ENCODE results near the gene UBE2V1. TPM values are rescaled to one million over a fixed set of nuclear protein-coding genes. Genes with fewer than 3 reads are reported as not detected.

Gene UBE2V1
- total RNA-seq, 1 donor from 2014 or later: 83.2 TPM

GRCh38 chr20:50098259-50098658 lies 14.7 kb downstream of the UBE2V1 start:
- ATAC-seq (no peak), DNase-seq (no peak)
- no peak for TF ChIP-seq CTCF (IDR thresholded peaks at IDR 0.05)
- H3K4me1 ChIP-seq: peaks cover 31% of the 10 kb centered on the region
- H3K36me3 ChIP-seq: peaks cover 31% of the 10 kb centered on the region
- no peak overlapping the region for H3K4me3 ChIP-seq
- no peaks in the 10 kb centered on the region for H3K9me3 ChIP-seq
- intact Hi-C loops (cut with DNase I): loop anchor here (5.0 kb wide), 1 partner anchor 484 kb away; no protein-coding TSS in a partner anchor
- H3K27ac ChIP-seq: no peak overlapping the region
- H3K27me3 ChIP-seq: no peaks in the 10 kb centered on the region

- TF ChIP-seq CTCF (IDR thresholded peaks at IDR 0.05): no peak
- Histone ChIP-seq H3K9me3 (no peaks in the 10 kb centered on the region), H3K36me3 (peaks cover 35% of the 10 kb centered on the region), H3K4me1 (peaks cover 31% of the 10 kb centered on the region), H3K27ac (no peak overlapping the region), H3K4me3 (no peak overlapping the region), H3K27me3 (no peaks in the 10 kb centered on the region)
- DNase-seq (no peak), ATAC-seq (no peak)
- intact Hi-C loops (cut with DNase I): loop anchor here (5.0 kb wide), 1 partner anchor 484 kb away; no protein-coding TSS in a partner anchor
These were observed 15.1 kb downstream of the UBE2V1 start for GRCh38 chr20:50097843-50098242.

GRCh38 chr20:50096237-50096636 lies 16.7 kb downstream of the UBE2V1 start:
- DNase-seq: no peak
- H3K36me3 ChIP-seq: peaks cover 37% of the 10 kb centered on the region
- intact Hi-C loops (cut with DNase I): loop anchor here (5.0 kb wide), 1 partner anchor 486 kb away; no protein-coding TSS in a partner anchor

GRCh38 chr20:50095476-50096078 lies 17.4 kb downstream of the UBE2V1 start:
- H3K4me3 ChIP-seq: no peak overlapping the region
- TF ChIP-seq CTCF (IDR thresholded peaks at IDR 0.05): no peak
- no peak overlapping the region for H3K27ac ChIP-seq
- no peaks in the 10 kb centered on the region for H3K27me3 ChIP-seq
- ATAC-seq (peak; percentile 35), DNase-seq (no peak)
- peaks cover 14% of the 10 kb centered on the region for H3K4me1 ChIP-seq
- H3K36me3 ChIP-seq: peaks cover 37% of the 10 kb centered on the region
- H3K9me3 ChIP-seq: no peaks in the 10 kb centered on the region
- intact Hi-C loops (cut with DNase I): loop anchor here (5.0 kb wide), 1 partner anchor 487 kb away; no protein-coding TSS in a partner anchor

More at GRCh38 chr20:50096237-50096636, 16.7 kb downstream of the UBE2V1 start:
- H3K4me3 ChIP-seq: no peak overlapping the region
- peaks cover 21% of the 10 kb centered on the region for H3K4me1 ChIP-seq
- no peaks in the 10 kb centered on the region for H3K27me3 ChIP-seq
- H3K9me3 ChIP-seq: no peaks in the 10 kb centered on the region
- TF ChIP-seq CTCF (IDR thresholded peaks at IDR 0.05): no peak
- no peak for ATAC-seq
- H3K27ac ChIP-seq: no peak overlapping the region

- DNase-seq: no peak
- H3K4me3 ChIP-seq: no peak overlapping the region
- peaks cover 8% of the 10 kb centered on the region for H3K4me1 ChIP-seq
- TF ChIP-seq CTCF (IDR thresholded peaks at IDR 0.05): no peak
- H3K9me3 ChIP-seq: no peaks in the 10 kb centered on the region
- H3K27ac ChIP-seq: no peak overlapping the region
- no peak for ATAC-seq
- H3K36me3 ChIP-seq: peaks cover 37% of the 10 kb centered on the region
- no peaks in the 10 kb centered on the region for H3K27me3 ChIP-seq
- intact Hi-C loops (cut with DNase I): no loop called here
These were observed 18.4 kb downstream of the UBE2V1 start for GRCh38 chr20:50094522-50094921.

Measured in upper lobe of right lung (tissue), 1 donor.